Adipocyte (in vitro differentiated cells): ENCODE measurements around the gene FAM53C.
"Not testable (repeated sequence)": the region's sequence is repeated elsewhere in the genome, so short reads cannot be mapped to it uniquely, and the experiment has no call there.

ENCODE experiments used
- DNase-seq: peaks from one replicate; pipeline ENCODE4 v3.0.0-alpha.2; 2015; ENCODE audit warnings: low read depth
- H3K27me3 ChIP-seq: replicated peaks from 2 replicates; pipeline ENCODE4 v1.7.0; 2013; ENCODE audit warnings: mild to moderate bottlenecking, low read length, moderate library complexity; ENCODE audit not compliant: control insufficient read depth, insufficient read depth
- H3K36me3 ChIP-seq: 2 replicates; pipeline ENCODE4 v1.7.0; 2013; ENCODE audit warnings: low read length, mild to moderate bottlenecking, moderate library complexity; ENCODE audit not compliant: control insufficient read depth, insufficient read depth, severe bottlenecking
- H3K4me1 ChIP-seq: 2 replicates; pipeline ENCODE4 v1.7.0; 2013; ENCODE audit warnings: mild to moderate bottlenecking, low read length, moderate library complexity; ENCODE audit not compliant: control insufficient read depth, insufficient read depth
- H3K4me3 ChIP-seq: 2 replicates; pipeline ENCODE4 v1.7.0; 2013; ENCODE audit warnings: mild to moderate bottlenecking, low read length, moderate library complexity
- H3K9ac ChIP-seq: 2 replicates; pipeline ENCODE4 v1.7.0; 2013; ENCODE audit warnings: mild to moderate bottlenecking, low read length, moderate library complexity
- H3K9me3 ChIP-seq: 2 replicates; pipeline ENCODE4 v1.7.0; 2013; ENCODE audit warnings: mild to moderate bottlenecking, low read length, moderate library complexity; ENCODE audit not compliant: control insufficient read depth

The FAM53C gene

DNA sequence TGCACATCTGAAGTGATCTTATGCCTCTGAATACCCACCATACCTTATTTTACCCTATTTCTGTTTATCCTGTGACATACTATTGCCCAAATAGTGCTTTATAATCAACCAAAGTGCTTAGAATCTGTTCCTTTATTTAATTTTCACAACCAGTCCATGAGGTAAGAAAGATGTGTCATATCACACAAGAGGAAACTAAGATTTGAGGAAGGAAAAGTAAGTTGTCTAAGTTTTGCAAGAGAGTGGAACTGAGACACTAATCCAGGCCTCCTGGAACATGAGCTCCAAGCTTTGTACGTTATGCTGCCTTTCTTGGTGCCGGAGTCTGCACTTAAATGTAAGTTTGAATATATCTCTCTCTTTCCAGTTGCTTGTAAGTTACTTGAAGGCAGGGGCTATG is 31.6 kb downstream of the FAM53C start:
- H3K4me1 ChIP-seq = peaks cover 28% of the 10 kb centered on the region
- no peaks in the 10 kb centered on the region for H3K27me3 ChIP-seq
- H3K9me3 ChIP-seq = no peaks in the 10 kb centered on the region
- DNase-seq = no peak
- H3K36me3 ChIP-seq = peaks cover 6% of the 10 kb centered on the region
- H3K4me3 ChIP-seq = no peak overlapping the region
- H3K9ac ChIP-seq = no peak overlapping the region

DNA sequence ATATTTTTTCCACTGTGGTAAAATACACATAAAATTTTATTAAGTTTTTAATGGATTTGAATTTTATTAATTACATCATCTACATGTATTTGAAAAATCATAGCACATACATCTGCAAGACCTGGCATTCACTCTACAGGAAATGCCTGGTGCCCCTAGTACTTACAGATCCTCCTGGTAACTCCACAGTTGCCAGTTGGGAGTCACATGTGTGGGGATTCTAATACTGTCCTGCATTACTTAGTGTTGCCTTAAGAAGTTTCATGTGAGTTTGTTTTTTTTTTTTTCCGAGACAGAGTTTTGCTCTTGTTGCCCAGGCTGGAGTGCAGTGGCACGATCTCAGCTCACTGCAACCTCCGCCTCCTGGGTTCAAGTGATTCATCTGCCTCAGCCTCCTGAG is 32.5 kb downstream of the FAM53C start:
- Histone ChIP-seq H3K36me3 (peaks cover 10% of the 10 kb centered on the region), H3K4me1 (peaks cover 28% of the 10 kb centered on the region), H3K9me3 (no peaks in the 10 kb centered on the region), H3K4me3 (no peak overlapping the region), H3K27me3 (no peaks in the 10 kb centered on the region), H3K9ac (no peak overlapping the region)
- no peak for DNase-seq

DNA sequence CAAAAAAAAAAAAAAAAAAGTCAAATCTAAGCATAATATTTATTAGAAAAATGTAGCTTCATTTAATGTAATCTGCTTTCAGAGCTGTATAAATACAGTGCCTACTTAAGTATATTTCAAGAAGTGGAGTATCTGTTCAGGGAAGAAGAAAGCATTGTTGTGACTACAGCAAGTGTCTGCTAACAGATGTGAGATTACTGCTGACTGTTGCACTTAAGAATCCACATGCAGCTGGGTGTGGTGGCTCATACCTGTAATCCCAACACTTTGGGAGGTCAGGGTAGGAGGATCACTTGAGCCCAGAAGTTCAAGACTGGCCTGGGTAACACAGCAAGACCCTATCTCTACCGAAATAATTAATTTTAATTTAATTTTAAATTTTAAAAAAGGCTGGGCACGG is 33.4 kb downstream of the FAM53C start:
- peaks cover 10% of the 10 kb centered on the region for H3K36me3 ChIP-seq
- no peak overlapping the region for H3K4me3 ChIP-seq
- H3K9me3 ChIP-seq = no peaks in the 10 kb centered on the region
- no peak overlapping the region for H3K9ac ChIP-seq
- peaks cover 28% of the 10 kb centered on the region for H3K4me1 ChIP-seq
- H3K27me3 ChIP-seq = no peaks in the 10 kb centered on the region
- DNase-seq = no peak

DNA sequence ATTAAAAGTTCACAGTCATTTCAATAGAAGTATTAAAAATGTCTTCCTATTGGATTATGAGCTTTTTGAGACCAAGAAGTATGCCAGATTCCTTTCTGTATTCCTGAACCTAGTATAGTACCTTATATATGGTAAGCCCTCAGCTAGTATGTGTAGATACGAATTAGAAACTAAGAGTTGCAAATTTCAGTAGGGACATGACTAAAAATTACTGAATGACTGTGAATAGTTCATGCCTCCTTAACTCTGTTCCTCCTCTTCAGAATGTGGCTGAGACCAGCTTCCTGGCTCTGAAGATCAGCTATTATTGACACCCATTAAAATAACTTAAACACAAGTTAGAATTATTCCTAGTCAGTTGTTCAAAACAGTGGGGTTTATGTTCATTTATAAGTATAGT is 34.2 kb downstream of the FAM53C start:
- Histone ChIP-seq H3K4me3 (no peak overlapping the region), H3K4me1 (peaks cover 28% of the 10 kb centered on the region)

DNA sequence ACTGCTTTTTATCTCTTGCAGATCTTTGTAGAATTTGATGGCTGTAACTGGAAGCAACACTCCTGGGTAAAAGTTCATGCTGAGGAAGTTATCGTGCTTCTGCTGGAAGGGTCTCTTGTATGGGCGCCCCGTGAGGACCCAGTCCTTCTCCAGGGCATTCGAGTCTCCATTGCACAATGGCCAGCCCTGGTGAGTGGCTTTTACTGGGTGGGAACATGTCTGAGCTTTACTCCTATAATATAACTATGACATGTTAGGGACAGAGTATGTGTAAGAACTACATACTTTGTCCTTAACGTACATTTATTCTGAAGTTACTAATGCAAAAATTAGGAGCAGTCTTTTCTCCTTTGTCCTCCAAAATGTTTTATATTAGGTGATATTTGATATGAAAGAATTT is 34.6 kb downstream of the FAM53C start:
- DNase-seq = no peak
- Histone ChIP-seq H3K4me1 (peaks cover 28% of the 10 kb centered on the region), H3K4me3 (no peak overlapping the region), H3K36me3 (peaks cover 18% of the 10 kb centered on the region), H3K9ac (no peak overlapping the region), H3K9me3 (no peaks in the 10 kb centered on the region), H3K27me3 (no peaks in the 10 kb centered on the region)

More for the DNA sequence above, 34.2 kb downstream of the FAM53C start:
- no peak overlapping the region for H3K9ac ChIP-seq
- peaks cover 14% of the 10 kb centered on the region for H3K36me3 ChIP-seq
- no peak for DNase-seq
- H3K27me3 ChIP-seq = no peaks in the 10 kb centered on the region
- H3K9me3 ChIP-seq = no peaks in the 10 kb centered on the region

DNA sequence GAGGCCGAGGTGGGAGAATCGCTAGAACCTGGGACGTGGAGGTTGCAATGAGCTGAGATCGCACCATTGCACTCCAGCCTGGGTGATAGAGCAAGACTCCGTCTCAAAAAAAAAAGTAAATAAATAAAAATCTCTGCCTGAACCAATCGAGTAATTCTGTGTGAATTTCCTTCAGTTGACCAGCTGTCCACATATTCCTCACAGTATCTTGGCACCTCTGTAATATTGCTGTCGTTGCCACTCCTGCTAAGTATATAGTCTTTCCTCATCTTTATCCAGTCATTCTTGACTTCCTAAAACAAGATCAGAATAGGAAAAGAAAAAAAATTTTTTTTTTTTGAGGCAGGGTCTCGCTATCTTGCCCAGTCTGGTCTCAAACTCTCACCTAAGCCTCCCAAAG is 44.3 kb downstream of the FAM53C start:
- Histone ChIP-seq H3K4me3 (no peak overlapping the region), H3K4me1 (no peaks in the 10 kb centered on the region), H3K9ac (no peak overlapping the region), H3K27me3 (no peaks in the 10 kb centered on the region), H3K9me3 (no peaks in the 10 kb centered on the region), H3K36me3 (peaks cover 71% of the 10 kb centered on the region)
- no peak for DNase-seq

DNA sequence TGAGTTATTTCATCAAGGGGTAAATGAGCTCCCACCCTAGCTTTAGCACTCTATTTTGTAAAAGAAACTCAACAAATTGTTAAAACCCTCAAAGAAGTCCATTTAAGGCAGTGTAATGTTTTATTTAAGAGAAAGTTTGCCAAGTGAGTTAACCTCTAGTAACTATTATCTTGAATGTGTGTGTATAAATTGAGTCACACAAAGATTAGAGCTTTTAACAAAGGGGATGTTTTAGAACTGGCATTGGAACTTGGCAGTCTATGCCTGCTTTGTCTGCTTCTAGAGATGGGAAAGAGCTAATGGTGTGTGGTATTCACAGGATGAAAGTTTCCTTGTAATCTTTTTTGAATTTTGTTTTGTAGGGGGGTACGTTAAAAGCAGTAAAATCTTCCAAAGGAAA is 47.6 kb downstream of the FAM53C start:
- no peak overlapping the region for H3K4me3 ChIP-seq
- H3K36me3 ChIP-seq = peaks cover 50% of the 10 kb centered on the region
- DNase-seq = no peak
- H3K4me1 ChIP-seq = peaks cover 5% of the 10 kb centered on the region
- H3K9me3 ChIP-seq = no peaks in the 10 kb centered on the region
- H3K9ac ChIP-seq = no peak overlapping the region
- no peaks in the 10 kb centered on the region for H3K27me3 ChIP-seq

DNA sequence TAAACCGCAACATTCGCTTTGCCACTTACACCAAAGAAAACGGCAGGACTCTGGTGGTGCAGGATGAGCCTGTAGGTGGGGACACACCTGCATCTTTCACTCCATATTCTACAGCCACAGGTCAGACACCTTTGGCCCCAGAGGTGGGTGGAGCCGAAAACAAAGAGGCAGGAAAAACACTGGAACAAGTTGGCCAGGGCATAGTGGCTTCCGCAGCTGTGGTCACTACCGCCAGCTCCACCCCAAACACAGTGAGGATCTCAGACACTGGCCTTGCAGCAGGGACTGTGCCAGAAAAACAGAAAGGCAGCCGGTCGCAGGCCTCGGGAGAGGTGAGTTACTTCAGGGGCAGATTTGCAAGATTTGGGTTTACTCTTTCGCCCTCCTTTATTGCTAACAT is 48.2 kb downstream of the FAM53C start:
- DNase-seq = no peak
- Histone ChIP-seq H3K9ac (no peak overlapping the region), H3K27me3 (no peaks in the 10 kb centered on the region), H3K9me3 (no peaks in the 10 kb centered on the region), H3K4me3 (no peak overlapping the region), H3K36me3 (peaks cover 50% of the 10 kb centered on the region), H3K4me1 (peaks cover 5% of the 10 kb centered on the region)

DNA sequence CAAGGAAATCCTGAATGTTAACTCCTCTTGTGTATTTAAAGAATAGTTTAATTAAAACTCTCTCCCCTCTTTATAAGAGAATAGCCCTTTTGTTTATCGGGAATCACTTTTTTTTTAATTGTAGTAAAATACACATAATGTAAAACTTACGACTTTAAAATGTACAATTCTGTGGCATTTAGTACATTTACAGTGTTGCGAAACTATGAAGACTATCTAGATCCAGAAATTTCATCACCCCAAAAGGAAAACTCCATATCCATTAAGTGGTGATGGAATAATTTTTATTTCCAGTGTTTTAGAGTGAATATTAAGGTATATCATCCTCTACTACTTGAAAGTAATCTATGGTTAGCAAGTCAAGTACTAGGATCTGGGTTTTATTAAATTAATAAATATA is 51.3 kb downstream of the FAM53C start:
- H3K4me1 ChIP-seq = peaks cover 20% of the 10 kb centered on the region
- DNase-seq = peak; percentile 63
- H3K9ac ChIP-seq = no peak overlapping the region
- H3K9me3 ChIP-seq = no peaks in the 10 kb centered on the region
- peaks cover 60% of the 10 kb centered on the region for H3K36me3 ChIP-seq
- no peaks in the 10 kb centered on the region for H3K27me3 ChIP-seq
- H3K4me3 ChIP-seq = no peak overlapping the region

DNA sequence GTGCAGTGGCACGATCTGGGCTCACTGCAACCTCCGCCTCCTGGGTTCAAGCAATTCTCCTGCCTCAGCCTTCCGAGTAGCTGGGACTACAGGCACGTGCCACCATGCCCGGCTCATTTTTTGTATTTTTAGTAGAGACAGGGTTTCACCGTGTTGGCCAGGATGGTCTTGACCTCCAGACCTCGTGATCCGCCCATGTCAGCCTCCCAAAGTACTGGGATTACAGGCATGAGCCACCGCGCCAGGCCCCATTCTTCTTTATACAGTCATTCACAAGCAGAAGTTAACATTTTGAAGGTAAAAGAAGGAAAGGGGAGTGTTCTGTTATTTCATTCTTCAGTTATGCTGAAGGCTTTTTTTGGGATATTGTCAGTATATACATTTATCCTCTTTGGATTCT is 51.8 kb downstream of the FAM53C start:
- not testable (repeated sequence) for H3K4me3 ChIP-seq, H3K27me3 ChIP-seq, DNase-seq, H3K9me3 ChIP-seq, H3K9ac ChIP-seq
- Histone ChIP-seq H3K4me1 (peaks cover 20% of the 10 kb centered on the region), H3K36me3 (peaks cover 66% of the 10 kb centered on the region)

DNA sequence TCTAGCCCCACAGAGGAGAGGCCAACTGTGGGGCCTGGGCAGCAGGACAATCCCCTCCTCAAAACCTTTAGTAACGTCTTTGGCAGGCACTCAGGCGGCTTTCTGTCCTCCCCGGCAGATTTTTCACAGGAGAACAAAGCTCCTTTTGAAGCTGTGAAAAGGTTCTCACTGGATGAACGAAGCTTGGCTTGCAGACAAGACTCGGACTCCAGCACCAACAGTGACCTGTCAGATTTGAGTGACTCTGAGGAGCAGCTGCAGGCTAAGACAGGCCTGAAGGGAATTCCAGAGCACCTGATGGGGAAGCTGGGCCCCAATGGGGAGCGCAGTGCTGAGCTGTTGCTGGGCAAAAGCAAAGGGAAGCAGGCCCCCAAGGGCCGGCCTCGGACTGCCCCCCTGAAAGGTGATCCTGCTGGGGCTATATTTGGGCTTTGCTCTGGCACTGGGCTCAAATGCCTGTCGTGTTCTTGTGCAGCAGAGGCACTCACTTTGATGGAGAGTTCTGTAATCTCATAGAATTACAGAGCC is 53.9 kb downstream of the FAM53C start:
- peaks cover 20% of the 10 kb centered on the region for H3K4me1 ChIP-seq
- DNase-seq = no peak
- H3K27me3 ChIP-seq = no peaks in the 10 kb centered on the region
- no peaks in the 10 kb centered on the region for H3K9me3 ChIP-seq
- no peak overlapping the region for H3K9ac ChIP-seq
- peaks cover 61% of the 10 kb centered on the region for H3K36me3 ChIP-seq
- H3K4me3 ChIP-seq = no peak overlapping the region
